OCI-LY3 (cell line): Measurements from ENCODE around the gene ZNF892.

ENCODE experiments used
- H2AFZ ChIP-seq: fragments of 200-600, 300-600 bp; shearing (Covaris generic); 2 replicates; pipeline ENCODE4 v1.6.0; 2014; ENCODE audit warnings: antibody characterized with exemption, low read depth, low read length
- H3K27ac ChIP-seq: fragments of 200-600, 300-600 bp; sonication (generic); 2 replicates; pipeline ENCODE4 v1.5.1; 2014; ENCODE audit warnings: mild to moderate bottlenecking, low read length, moderate library complexity, mixed read lengths
- H3K27me3 ChIP-seq: fragments of 200-600, 300-600 bp; sonication (generic); 2 replicates; pipeline ENCODE4 v1.6.1; 2014; ENCODE audit warnings: low read depth, low read length, mixed read lengths
- H3K36me3 ChIP-seq: fragments of 200-600, 300-600 bp; sonication (generic); replicated peaks from 2 replicates; pipeline ENCODE3; 2014; ENCODE audit warnings: low read depth, low read length, mixed read lengths
- H3K4me1 ChIP-seq: fragments of 300-600, 200-600 bp; sonication (generic); 2 replicates; pipeline ENCODE4 v1.6.1; 2014; ENCODE audit warnings: low read length, mixed read lengths
- H3K4me2 ChIP-seq: fragments of 200-600, 300-600 bp; sonication (generic); 2 replicates; pipeline ENCODE4 v1.6.1; 2014; ENCODE audit warnings: low read length, mixed read lengths
- H3K4me3 ChIP-seq: fragments of 300-600, 200-600 bp; sonication (generic); 2 replicates; pipeline ENCODE4 v1.5.1; 2014; ENCODE audit warnings: antibody characterized with exemption, mild to moderate bottlenecking, low read length, moderate library complexity
- H3K79me2 ChIP-seq: fragments of 300-600, 200-600 bp; shearing (Covaris generic); 2 replicates; pipeline ENCODE4 v1.6.1; 2014; ENCODE audit warnings: mild to moderate bottlenecking, low read length, mixed read lengths
- H3K9ac ChIP-seq: fragments of 300-600, 200-600 bp; shearing (Covaris generic); 2 replicates; pipeline ENCODE4 v1.6.0; 2014; ENCODE audit warnings: mild to moderate bottlenecking, low read length, moderate library complexity
- H3K9me3 ChIP-seq: fragments of 200-600, 300-600 bp; shearing (Covaris generic); 2 replicates; pipeline ENCODE4 v1.6.1; 2014; ENCODE audit warnings: low read length, mixed read lengths; ENCODE audit not compliant: insufficient read depth
- H4K20me1 ChIP-seq: fragments of 200-600, 300-600 bp; sonication (generic); 2 replicates; pipeline ENCODE4 v1.6.1; 2016; ENCODE audit warnings: low read length, mixed read lengths; ENCODE audit not compliant: insufficient read depth
- CTCF ChIP-seq: fragments of 200-600, 300-600 bp; sonication (generic); IDR thresholded peaks from 2 replicates; pipeline ENCODE4 v1.5.1; 2014; ENCODE audit warnings: antibody characterized with exemption, low read length, low read depth
- EZH2phosphoT487 ChIP-seq: fragments of 200-600 bp; shearing (Covaris generic); IDR thresholded peaks from 2 replicates; pipeline ENCODE4 v1.6.1; 2018; ENCODE audit warnings: antibody characterized with exemption, mixed run types, low read depth

ZNF892 gene

GRCh38 chr2:95207111-95207961 is at the start of gene ZNF892:
ZNF892 (plus strand) TSS chr2:95207521; CDS start chr2:95207816, 295 bp downstream.
- Histone ChIP-seq H3K27ac (no peak within 1 kb of the TSS), H3K27me3 (no peaks in the 10 kb centered on the region), H3K9me3 (peaks cover 4% of the 10 kb centered on the region; the same call in 1 of the 2 replicates), H2AFZ (no peak within 1 kb of the TSS), H3K4me1 (no peaks in the 10 kb centered on the region), H4K20me1 (no peaks in the 10 kb centered on the region), H3K36me3 (no peaks in the 10 kb centered on the region), H3K79me2 (no peaks in the 10 kb centered on the region), H3K9ac (no peak within 1 kb of the TSS), H3K4me2 (no peak within 1 kb of the TSS), H3K4me3 (no peak within 1 kb of the TSS)
- TF ChIP-seq CTCF = no peak
- TF ChIP-seq EZH2phosphoT487 = no peak

GRCh38 chr2:95158441-95158840 is 48.9 kb upstream of the ZNF892 start:
- Histone ChIP-seq H3K4me1 (no peaks in the 10 kb centered on the region), H3K36me3 (peaks cover 12% of the 10 kb centered on the region), H2AFZ (no peak overlapping the region), H3K4me3 (no peak overlapping the region), H3K4me2 (no peak overlapping the region), H3K27me3 (no peaks in the 10 kb centered on the region), H3K9me3 (no peaks in the 10 kb centered on the region), H4K20me1 (no peaks in the 10 kb centered on the region), H3K27ac (no peak overlapping the region), H3K9ac (no peak overlapping the region), H3K79me2 (no peaks in the 10 kb centered on the region)
- TF ChIP-seq CTCF (no peak), EZH2phosphoT487 (no peak)

- H3K4me2 ChIP-seq = peak overlapping the region; percentile 58
- H3K36me3 ChIP-seq = peaks cover 12% of the 10 kb centered on the region
- H3K4me1 ChIP-seq = no peaks in the 10 kb centered on the region; the same call in 1 of the 2 replicates
- H2AFZ ChIP-seq = no peak overlapping the region
- TF ChIP-seq EZH2phosphoT487 (no peak), CTCF (no peak)
- no peaks in the 10 kb centered on the region for H4K20me1 ChIP-seq
- H3K27ac ChIP-seq = no peak overlapping the region
- H3K4me3 ChIP-seq = peak overlapping the region; percentile 75
- no peaks in the 10 kb centered on the region for H3K79me2 ChIP-seq
- H3K9me3 ChIP-seq = no peaks in the 10 kb centered on the region
- peak overlapping the region; percentile 30; the same call in 1 of the 2 replicates for H3K9ac ChIP-seq
- H3K27me3 ChIP-seq = no peaks in the 10 kb centered on the region
Observed at GRCh38 chr2:95158891-95159619, 48.3 kb upstream of the ZNF892 start.
